ENCODE results near the gene TOX2.

DNA sequence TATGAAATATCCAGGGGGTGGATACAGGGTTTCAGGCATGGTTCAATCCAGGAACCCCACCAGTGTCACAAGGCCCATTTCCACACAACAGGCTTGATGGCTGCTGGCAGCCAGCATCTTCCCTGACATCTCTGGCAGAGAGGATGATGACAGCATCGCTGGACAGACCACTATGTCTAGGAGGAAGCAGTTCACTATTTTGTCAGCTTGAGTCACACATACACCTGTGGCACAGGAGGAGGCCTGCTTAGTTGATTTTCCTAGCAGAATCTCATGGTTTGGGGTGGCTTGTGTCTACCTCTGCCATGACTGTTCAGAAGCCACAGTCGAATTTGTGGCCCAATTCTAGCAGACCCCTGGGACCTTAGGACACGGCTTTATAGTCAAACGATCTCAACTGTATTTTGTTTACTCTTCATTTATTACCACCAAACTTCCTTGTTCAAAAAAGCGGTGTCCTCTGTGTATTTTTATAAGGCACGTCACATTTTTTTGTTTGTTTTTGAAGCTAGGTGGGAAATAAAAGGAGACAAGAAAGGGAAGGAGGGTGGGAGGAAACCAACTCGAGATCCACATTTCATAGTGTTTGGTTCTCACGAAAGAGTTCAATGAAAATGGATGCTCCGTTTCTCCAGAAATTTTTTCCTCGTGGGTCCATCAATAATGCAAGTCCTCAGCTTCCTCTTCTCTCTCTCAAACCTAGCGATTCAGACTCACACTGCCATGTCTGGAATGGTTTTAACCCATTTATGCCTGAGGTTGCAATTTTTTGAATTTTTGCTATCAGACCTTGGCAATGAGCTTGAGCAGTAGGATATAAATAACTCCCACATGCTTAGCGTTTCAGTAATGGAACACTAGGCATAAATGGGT is 94.4 kb downstream of the TOX2 start:
- TF ChIP-seq POLR2AphosphoS5 (IDR thresholded peaks at IDR 0.05) (no peak), POLR2A (IDR thresholded peaks at IDR 0.05) (no peak)
